ENCODE results near the gene MINDY4.

Gene MINDY4

DNA sequence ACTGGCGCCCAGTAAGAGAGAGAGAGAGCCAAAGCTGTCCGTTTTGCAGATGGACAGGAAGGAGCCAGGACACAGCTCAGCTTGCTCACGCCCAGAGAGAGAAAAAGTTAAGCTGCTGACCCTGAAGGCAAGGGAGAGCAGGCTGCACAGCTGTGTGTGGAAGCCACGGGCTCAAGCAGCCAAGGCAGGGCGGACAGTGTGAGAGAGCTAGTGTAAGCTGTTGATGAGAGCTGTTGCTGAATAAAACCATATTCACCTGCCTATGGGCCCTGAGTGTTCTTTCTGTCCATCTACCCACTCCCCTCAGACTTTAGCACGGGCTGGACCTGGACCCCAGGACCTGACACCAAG is 13.9 kb upstream of the MINDY4 start:
- Histone ChIP-seq H3K4me3 (ENCODE audit: low read depth, low read length) (no peak overlapping the region), H3K36me3 (replicated peaks) (no peaks in the 10 kb centered on the region), H3K27me3 (replicated peaks) (no peaks in the 10 kb centered on the region), H3K27ac (no peak overlapping the region)
- DNase-seq, result no peak
- in situ Hi-C loops (cut with HindIII; ENCODE audit: low pct_ligation_motif_present, low sequenced_read_pairs), result no loop called here
- TF ChIP-seq, protein P1, sequence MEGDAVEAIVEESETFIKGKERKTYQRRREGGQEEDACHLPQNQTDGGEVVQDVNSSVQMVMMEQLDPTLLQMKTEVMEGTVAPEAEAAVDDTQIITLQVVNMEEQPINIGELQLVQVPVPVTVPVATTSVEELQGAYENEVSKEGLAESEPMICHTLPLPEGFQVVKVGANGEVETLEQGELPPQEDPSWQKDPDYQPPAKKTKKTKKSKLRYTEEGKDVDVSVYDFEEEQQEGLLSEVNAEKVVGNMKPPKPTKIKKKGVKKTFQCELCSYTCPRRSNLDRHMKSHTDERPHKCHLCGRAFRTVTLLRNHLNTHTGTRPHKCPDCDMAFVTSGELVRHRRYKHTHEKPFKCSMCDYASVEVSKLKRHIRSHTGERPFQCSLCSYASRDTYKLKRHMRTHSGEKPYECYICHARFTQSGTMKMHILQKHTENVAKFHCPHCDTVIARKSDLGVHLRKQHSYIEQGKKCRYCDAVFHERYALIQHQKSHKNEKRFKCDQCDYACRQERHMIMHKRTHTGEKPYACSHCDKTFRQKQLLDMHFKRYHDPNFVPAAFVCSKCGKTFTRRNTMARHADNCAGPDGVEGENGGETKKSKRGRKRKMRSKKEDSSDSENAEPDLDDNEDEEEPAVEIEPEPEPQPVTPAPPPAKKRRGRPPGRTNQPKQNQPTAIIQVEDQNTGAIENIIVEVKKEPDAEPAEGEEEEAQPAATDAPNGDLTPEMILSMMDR (IDR thresholded peaks at IDR 0.05; ENCODE audit: low read depth, low read length, missing control alignments), result no peak

DNA sequence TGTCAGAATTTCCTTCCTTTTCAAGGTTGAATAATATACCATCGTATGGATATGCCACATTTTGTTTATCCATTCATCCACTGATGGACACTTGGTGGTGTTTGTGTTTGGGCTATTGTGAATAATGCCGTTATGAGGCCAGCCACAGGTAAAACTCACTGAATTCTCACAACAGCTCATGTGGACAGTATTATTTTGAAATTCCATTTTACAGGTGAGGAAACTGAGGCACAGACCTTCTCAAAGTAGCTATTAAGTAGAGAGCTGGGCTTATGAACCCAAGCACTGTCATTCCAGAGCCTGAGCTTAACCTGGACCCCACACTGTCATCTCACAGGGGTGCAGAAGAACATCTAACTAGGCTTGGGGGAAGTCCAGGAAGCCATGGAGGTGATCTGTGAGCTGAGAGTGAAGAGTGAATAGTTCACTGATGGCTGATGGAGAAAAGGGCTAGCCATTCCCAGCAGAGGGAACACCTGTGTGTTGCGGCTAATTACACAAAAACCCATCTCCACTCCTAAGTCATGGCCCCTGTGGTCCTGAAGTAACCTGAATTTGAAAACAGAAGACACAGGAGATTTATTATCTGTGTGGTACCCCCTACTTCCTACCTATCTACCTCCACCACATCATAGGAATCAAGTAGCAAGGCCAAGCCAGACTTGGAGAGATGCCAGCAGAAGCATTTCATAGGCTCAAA is 10.6 kb upstream of the MINDY4 start:
- in situ Hi-C loops (cut with HindIII; ENCODE audit: low pct_ligation_motif_present, low sequenced_read_pairs), result no loop called here
- Histone ChIP-seq H3K4me3 (ENCODE audit: low read depth, low read length) (no peak overlapping the region), H3K36me3 (replicated peaks) (no peaks in the 10 kb centered on the region), H3K27ac (no peak overlapping the region), H3K27me3 (replicated peaks) (no peaks in the 10 kb centered on the region)
- TF ChIP-seq, protein P1 (IDR thresholded peaks at IDR 0.05; ENCODE audit: low read depth, low read length, missing control alignments), result no peak
- DNase-seq, result peak; percentile 39

DNA sequence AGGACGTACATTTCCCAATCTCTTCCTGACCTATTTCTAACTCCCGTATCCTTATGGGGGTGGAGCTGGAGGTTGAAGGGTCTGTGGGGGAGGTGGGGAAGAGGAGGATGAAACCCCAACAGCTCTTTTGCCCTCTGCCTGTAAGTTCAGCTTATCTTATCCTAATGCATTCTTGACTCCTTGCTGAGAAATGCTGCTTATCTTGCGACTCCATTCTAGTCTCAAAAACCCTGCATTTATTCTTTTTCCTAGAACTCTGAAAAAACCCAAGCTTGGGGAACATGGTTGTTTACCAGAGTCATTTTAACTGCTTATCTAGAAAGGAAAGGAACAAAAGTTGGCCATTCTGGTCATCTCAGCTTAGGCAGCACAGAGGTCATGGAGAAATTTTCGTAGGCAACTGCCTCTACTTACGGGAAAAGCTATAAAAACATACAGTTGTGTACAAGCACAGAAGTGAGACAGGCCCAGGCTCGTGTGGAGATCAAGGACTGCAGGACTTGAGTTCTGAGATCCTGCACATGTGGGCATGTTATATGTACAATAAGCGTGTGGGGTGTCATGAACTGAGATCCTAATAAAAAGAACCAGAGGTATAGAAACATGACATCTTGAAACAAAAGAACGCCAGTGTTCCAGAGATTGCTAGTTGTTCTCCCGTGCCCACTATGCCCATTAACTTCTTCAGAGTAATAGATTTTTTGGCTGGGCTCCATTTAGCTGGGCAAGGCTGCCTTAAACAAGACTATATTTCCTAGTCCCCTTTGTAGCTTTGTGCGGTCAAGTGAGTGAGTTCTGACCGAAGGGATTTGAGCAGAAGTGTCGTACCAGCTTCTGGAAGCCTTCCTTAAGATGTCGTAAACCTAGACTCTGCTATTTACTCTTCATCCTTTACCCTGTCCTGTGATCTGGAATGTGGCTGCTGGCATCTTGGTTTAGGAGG is 9.7 kb upstream of the MINDY4 start:
- in situ Hi-C loops (cut with HindIII; ENCODE audit: low pct_ligation_motif_present, low sequenced_read_pairs), result no loop called here
- Histone ChIP-seq H3K27ac (no peak overlapping the region), H3K36me3 (replicated peaks) (no peaks in the 10 kb centered on the region), H3K4me3 (ENCODE audit: low read depth, low read length) (no peak overlapping the region), H3K27me3 (replicated peaks) (no peaks in the 10 kb centered on the region)
- TF ChIP-seq, protein P1 (IDR thresholded peaks at IDR 0.05; ENCODE audit: low read depth, low read length, missing control alignments), result no peak
- DNase-seq, result no peak

DNA sequence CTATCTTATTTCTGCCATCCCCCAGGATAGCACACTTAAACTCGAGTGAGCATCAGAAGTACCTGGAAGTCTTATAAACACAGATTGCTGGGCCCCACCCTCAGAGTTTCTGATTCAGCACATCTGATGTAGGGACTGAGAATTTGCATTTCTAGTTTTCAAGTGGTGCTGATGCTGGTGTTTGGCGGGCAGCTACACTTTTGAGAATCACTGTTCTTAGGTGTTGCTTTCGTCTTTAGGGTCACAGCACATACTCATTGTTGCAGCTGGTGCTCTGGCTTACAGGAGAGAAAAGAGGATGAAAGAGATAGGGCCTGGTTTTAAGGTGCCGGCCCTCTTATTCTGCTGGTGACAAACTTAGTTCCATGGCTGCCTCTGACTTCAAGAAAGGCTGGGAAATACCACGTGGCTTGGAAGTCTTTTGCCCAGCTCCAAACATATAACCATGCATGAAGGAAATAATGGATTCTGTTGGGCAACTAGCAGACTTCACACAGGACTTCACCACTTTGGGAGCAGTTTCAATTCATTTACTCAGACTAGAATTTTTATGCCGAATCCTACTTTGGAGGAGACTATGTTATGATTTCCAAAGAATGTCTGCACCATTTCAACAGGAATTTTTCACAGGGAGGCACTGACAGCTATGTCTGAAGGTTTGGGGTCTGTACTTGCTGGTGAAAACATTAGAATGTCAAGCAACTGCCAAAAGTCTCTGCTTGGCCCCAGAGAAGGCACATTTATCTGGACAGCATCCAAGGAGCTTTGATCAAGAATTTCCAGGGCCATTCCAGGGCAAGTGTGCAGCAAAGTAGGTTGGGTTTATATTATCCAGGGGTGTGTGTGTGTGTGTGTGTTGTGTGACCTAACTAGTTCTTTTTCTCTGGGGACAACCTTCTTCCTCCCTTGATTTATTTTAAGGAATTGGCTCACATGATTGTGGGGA is 6.9 kb upstream of the MINDY4 start:
- peak; percentile 41 for DNase-seq
- in situ Hi-C loops (cut with HindIII; ENCODE audit: low pct_ligation_motif_present, low sequenced_read_pairs), result no loop called here

DNA sequence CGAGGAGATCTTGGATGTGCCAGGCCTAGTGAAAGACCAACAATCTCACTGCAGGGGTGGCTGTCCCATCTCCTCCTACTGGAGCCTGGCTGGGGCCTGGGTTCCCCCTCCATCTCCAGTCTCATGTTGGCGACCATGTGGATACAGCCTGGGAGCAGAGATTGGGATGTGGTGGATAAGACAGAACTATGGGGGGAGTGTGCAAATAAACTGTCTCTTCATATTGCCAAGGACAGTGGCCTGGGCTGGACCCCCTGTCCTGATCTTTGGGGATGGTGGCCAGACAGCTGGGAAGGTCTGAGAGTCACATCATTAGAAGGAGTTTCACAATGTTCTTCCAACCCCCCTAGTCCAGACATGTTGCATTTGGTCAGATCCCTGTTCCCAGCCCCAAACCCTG is 5.8 kb upstream of the MINDY4 start:
- in situ Hi-C loops (cut with HindIII; ENCODE audit: low pct_ligation_motif_present, low sequenced_read_pairs), result no loop called here
- Histone ChIP-seq H3K27ac (no peak overlapping the region), H3K4me3 (ENCODE audit: low read depth, low read length) (no peak overlapping the region), H3K36me3 (replicated peaks) (no peaks in the 10 kb centered on the region), H3K27me3 (replicated peaks) (no peaks in the 10 kb centered on the region)
- TF ChIP-seq, protein P1 (IDR thresholded peaks at IDR 0.05; ENCODE audit: low read depth, low read length, missing control alignments), result no peak
- DNase-seq, result no peak

More for the DNA sequence above, 6.9 kb upstream of the MINDY4 start:
- Histone ChIP-seq H3K27me3 (replicated peaks) (no peaks in the 10 kb centered on the region), H3K4me3 (ENCODE audit: low read depth, low read length) (no peak overlapping the region), H3K36me3 (replicated peaks) (no peaks in the 10 kb centered on the region), H3K27ac (no peak overlapping the region)
- TF ChIP-seq, protein P1 (IDR thresholded peaks at IDR 0.05; ENCODE audit: low read depth, low read length, missing control alignments), result no peak
